K562 (cell line): ENCODE results near the gene CSTPP1. TPM values are rescaled to one million over a fixed set of nuclear protein-coding genes. Genes with fewer than 3 reads are reported as not detected.
"Not testable (repeated sequence)": the region's sequence is repeated elsewhere in the genome, so short reads cannot be mapped to it uniquely, and the experiment has no call there.

Experiments
- ATAC-seq: fragments of 200-7000 bp; cut with Tn5 transposase; 3 replicates; pipeline ENCODE4 v1.9.1; 2020; ENCODE audit warnings: moderate library complexity
- BruUV-seq: library from RNA; stranded (reverse); fragments of 400-500 nt; replicated peaks from 2 replicates; lab custom pipeline; 2021; lab: Mats Ljungman, UMichigan
- CTCF ChIA-PET: fragments of 300-600 bp; formaldehyde crosslinking; extraction: SDS; loops from one replicate; lab custom pipeline; 2021; ENCODE audit warnings: low intra/inter-chr PET ratio; lab: Yijun Ruan, JAX
- POLR2A ChIA-PET: fragments of 300-600, 350-650 bp; sonication (Branson Sonifier 250); formaldehyde crosslinking; extraction: SDS; loops from one replicate; lab custom pipeline; 2021; ENCODE audit warnings: antibody characterized with exemption, inconsistent platforms; lab: Yijun Ruan, JAX
- DNase-seq, 4 experiments: peaks; one replicate each; pipeline versions ENCODE4 v3.0.0 to v3.0.0-alpha.2; 2011 to 2018; ENCODE audit warnings: low spot score in 3 of 4, mixed read lengths in 3 of 4; ENCODE audit errors: extremely low read depth in 1 of 4
- FAIRE-seq: peaks from 2 replicates; lab custom pipeline; 2011; peaks lifted over from hg19 to GRCh38; lab: Jason Lieb, UNC
- H2AFZ ChIP-seq: 2 replicates; pipeline ENCODE4 v1.6.0; 2011; ENCODE audit warnings: low read depth, low read length, control low read depth, inconsistent platforms
- H3K27ac ChIP-seq: fragments of 200-600 bp; 3 replicates; pipeline ENCODE4 v1.8.0; 2011; ENCODE audit warnings: low read depth, mild to moderate bottlenecking, control low read depth, inconsistent platforms, low read length, moderate library complexity, mixed read lengths; ENCODE audit errors: extremely low read depth
- H3K27me3 ChIP-seq, 2 experiments: fragments of 300-600 bp in 1 of 2; 2 replicates in 1 of 2; 3 replicates in 1 of 2; pipeline versions ENCODE4 v1.6.0 to v1.8.0; 2011; ENCODE audit warnings: inconsistent platforms in 2 of 2, low read length in 2 of 2, mild to moderate bottlenecking in 1 of 2, mixed read lengths in 1 of 2, moderate library complexity in 1 of 2; ENCODE audit not compliant: control insufficient read depth in 2 of 2, insufficient read depth in 2 of 2
- H3K36me3 ChIP-seq: fragments of 300-600 bp; 3 replicates; pipeline ENCODE4 v1.8.0; 2011; ENCODE audit warnings: mild to moderate bottlenecking, low read length, inconsistent platforms; ENCODE audit not compliant: control insufficient read depth, insufficient read depth
- H3K4me1 ChIP-seq, 2 experiments: fragments of 200-600 bp in 1 of 2; replicated peaks in 1 of 2; 2 replicates in 1 of 2; 3 replicates in 1 of 2; pipeline versions ENCODE4 v1.5.1 to v1.8.0; 2011; ENCODE audit warnings: inconsistent platforms in 2 of 2, low read length in 2 of 2, mild to moderate bottlenecking in 1 of 2, mixed read lengths in 1 of 2, moderate library complexity in 1 of 2; ENCODE audit not compliant: control insufficient read depth in 2 of 2, insufficient read depth in 2 of 2
- H3K4me2 ChIP-seq: 2 replicates; pipeline ENCODE4 v1.6.1; 2011; ENCODE audit warnings: low read length, control low read depth, inconsistent platforms, mixed read lengths; ENCODE audit not compliant: insufficient read depth
- H3K4me3 ChIP-seq: fragments of 200-600 bp; sonication (generic), shearing (Covaris generic); 2 replicates; pipeline ENCODE4 v1.5.1; 2016; ENCODE audit warnings: control low read depth, inconsistent platforms
- H3K79me2 ChIP-seq: fragments of 200-600 bp; 3 replicates; pipeline ENCODE4 v1.8.0; 2011; ENCODE audit warnings: low read length, inconsistent platforms; ENCODE audit not compliant: control insufficient read depth, insufficient read depth
- H3K9ac ChIP-seq, 2 experiments: 2 replicates each; pipeline versions ENCODE4 v1.6.0 to v1.6.1; 2011; ENCODE audit warnings: low read depth in 2 of 2, low read length in 2 of 2, control low read depth in 1 of 2, inconsistent platforms in 1 of 2, mild to moderate bottlenecking in 1 of 2, mixed read lengths in 1 of 2; ENCODE audit not compliant: insufficient read depth in 1 of 2
- H3K9me1 ChIP-seq: one replicate; pipeline ENCODE4 v1.6.0; 2011; ENCODE audit warnings: inconsistent platforms, mild to moderate bottlenecking, low read length, moderate library complexity; ENCODE audit not compliant: control insufficient read depth, insufficient read depth
- H3K9me3 ChIP-seq: replicated peaks from 2 replicates; pipeline ENCODE4 v1.5.1; 2011; ENCODE audit warnings: low read depth, low read length, inconsistent platforms; ENCODE audit not compliant: control insufficient read depth, insufficient read depth
- H4K20me1 ChIP-seq: replicated peaks from 2 replicates; pipeline ENCODE4 v1.6.1; 2011; ENCODE audit warnings: low read length, inconsistent platforms, mixed read lengths; ENCODE audit not compliant: control insufficient read depth, insufficient read depth
- ATF7 ChIP-seq: fragments of 450-650 bp; IDR thresholded peaks from 2 replicates; pipeline ENCODE4 v1.7.1; 2014; ENCODE audit warnings: mild to moderate bottlenecking, moderate library complexity
- CHD2 ChIP-seq: IDR thresholded peaks from 2 replicates; pipeline ENCODE4 v1.6.1; 2011; ENCODE audit warnings: low read depth, low read length
- CTBP1 ChIP-seq: fragments of 450-650 bp; IDR thresholded peaks from 2 replicates; pipeline ENCODE4 v1.6.1; 2016; ENCODE audit warnings: borderline replicate concordance
- FOXA3 ChIP-seq, 2 experiments: fragments of 450-650 bp in 1 of 2; sonication (generic) in 1 of 2; formaldehyde crosslinking; IDR thresholded peaks in 1 of 2; conservative IDR thresholded peaks in 1 of 2; 2 replicates each; pipeline versions ENCODE4 v1.4.0 to v1.8.0; 2020 to 2022; ENCODE audit warnings: mild to moderate bottlenecking in 2 of 2, missing genetic modification reagents in 1 of 2
- FOXK2 ChIP-seq, 2 experiments: fragments of 450-650 bp; IDR thresholded peaks in 1 of 2; conservative IDR thresholded peaks in 1 of 2; 2 replicates each; pipeline ENCODE4 v1.6.1; 2016; ENCODE audit warnings: low read depth in 2 of 2, mild to moderate bottlenecking in 1 of 2
- MEIS2 ChIP-seq: fragments of 450-650 bp; IDR thresholded peaks from 2 replicates; pipeline ENCODE4 v1.6.1; 2014; ENCODE audit warnings: mild to moderate bottlenecking; ENCODE audit not compliant: partially characterized antibody
- MTA3 ChIP-seq: fragments of 450-650 bp; formaldehyde crosslinking; IDR thresholded peaks from 2 replicates; pipeline ENCODE4 v1.6.1; 2017; ENCODE audit warnings: mild to moderate bottlenecking, borderline replicate concordance
- NFIC ChIP-seq: fragments of 450-650 bp; IDR thresholded peaks from 2 replicates; pipeline ENCODE4 v1.6.1; 2017; ENCODE audit warnings: mild to moderate bottlenecking, inconsistent platforms
- NRF1 ChIP-seq, 2 experiments: fragments of 450-650 bp; IDR thresholded peaks in 1 of 2; conservative IDR thresholded peaks in 1 of 2; 2 replicates each; pipeline ENCODE4 v1.6.1; 2014; ENCODE audit warnings: mild to moderate bottlenecking in 2 of 2
- RB1 ChIP-seq: fragments of 450-650 bp; IDR thresholded peaks from 2 replicates; pipeline ENCODE4 v1.6.1; 2017; ENCODE audit warnings: low read depth, mild to moderate bottlenecking
- WGBS: fragments of 100-300 bp; shearing (Covaris generic); methylation state at CpG from one replicate; pipeline ENCODE4 v1.1.6; 2016; ENCODE audit warnings: low coverage, mixed read lengths; ENCODE audit not compliant: insufficient coverage; ENCODE audit errors: missing lambda C conversion rate; 5-methylcytosine and 5-hydroxymethylcytosine counted together
- in situ Hi-C: fragments of 300-500 bp; cut with MboI; formaldehyde crosslinking; loops from 4 replicates; pipeline ENCODE4 v1.15.0; 2018; ENCODE audit warnings: inconsistent platforms, mixed read lengths
- intact Hi-C: fragments of 100-400 bp; cut with micrococcal nuclease; formaldehyde crosslinking; loops from 2 replicates; pipeline ENCODE4 v1.14.2; 2022
- polyA plus RNA-seq, 8 experiments: library from polyadenylated mRNA; depleted of rRNA in 4 of 8; stranded (reverse) in 5 of 8; unstranded in 3 of 8; fragments of >200 nt; fragmentation: Nextera tagmentation in 2 of 8; fragmentation: Illumina TruSeq in 1 of 8; extraction: Ambion mirVana in 2 of 8; extraction: Trizol in 1 of 8; gene quantifications; 2 replicates each; pipeline versions ENCODE4 v1.2.1 to v1.2.3, GENCODE V29; 2011 to 2014; ENCODE audit warnings: inconsistent platforms in 1 of 8, missing spikeins in 1 of 8
- total RNA-seq, 7 experiments: library from RNA; depleted of rRNA in 6 of 7; stranded (reverse); fragments of >200 nt in 6 of 7; fragmentation: Illumina TruSeq in 2 of 7; extraction: Trizol in 2 of 7; gene quantifications; 2 replicates each; pipeline versions ENCODE4 v1.2.1 to v1.2.3, GENCODE V29; 2011 to 2021; ENCODE audit warnings: low replicate concordance in 1 of 7
- TF ChIP-seq, protein P1 (sequence below): fragments of 450-650 bp; IDR thresholded peaks from 2 replicates; pipeline ENCODE4 v1.6.1; 2016

CSTPP1 gene
- total and polyA plus RNA-seq, 9 of the 15 experiments (the other 6 are each of a cell fraction or from before 2014, with no cell fraction given) = 6.5 to 17.8 (median 9.2) TPM

DNA sequence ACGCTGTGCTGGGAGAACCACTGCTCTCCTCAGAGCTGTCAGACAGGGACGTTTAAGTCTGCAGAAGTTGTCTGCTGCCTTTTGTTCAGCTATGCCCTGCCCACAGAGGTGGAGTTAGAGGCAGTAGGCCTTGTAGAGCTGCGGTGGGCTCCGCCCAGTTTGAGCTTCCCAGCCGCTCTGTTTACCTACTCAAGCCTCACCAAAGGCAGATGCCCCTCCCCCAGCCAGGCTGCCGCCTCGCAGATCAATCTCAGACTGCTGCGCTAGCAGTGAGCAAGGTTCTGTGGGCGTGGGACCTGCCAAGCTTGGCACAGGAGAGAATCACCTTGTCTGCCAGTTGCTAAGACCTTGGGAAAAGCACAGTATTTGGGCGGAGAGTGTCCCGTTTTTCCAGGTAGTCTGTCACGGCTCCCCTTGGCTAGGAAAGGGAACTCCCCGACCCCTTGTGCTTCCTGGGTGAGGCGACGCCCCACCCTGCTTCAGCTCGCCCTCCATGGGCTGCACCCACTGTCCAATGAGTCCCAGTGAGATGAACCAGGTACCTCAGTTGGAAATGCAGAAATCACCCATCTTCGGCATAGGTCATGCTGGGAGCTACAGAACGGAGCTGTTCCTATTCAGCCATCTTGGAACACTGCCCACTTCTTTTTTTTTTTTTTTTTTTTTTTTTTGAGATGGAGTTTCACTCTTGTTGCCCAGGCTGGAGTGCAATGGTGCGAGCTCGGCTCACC is 182.6 kb downstream of the CSTPP1 start:
- intact Hi-C loops = not testable (repeated sequence)

More for the DNA sequence above, 182.6 kb downstream of the CSTPP1 start:
- Histone ChIP-seq H3K9ac (peak overlapping the region in 1 of 2 experiments; percentile 60; a peak in 2 of 4 replicates), H2AFZ (peak overlapping the region; percentile 79), H3K4me2 (peak overlapping the region; percentile 62)
- H3K4me3 ChIP-seq, in situ Hi-C loops, H3K79me2 ChIP-seq, H3K4me1 ChIP-seq, H4K20me1 ChIP-seq, CTCF ChIA-PET, H3K9me1 ChIP-seq, H3K9me3 ChIP-seq, H3K27ac ChIP-seq, H3K36me3 ChIP-seq, BruUV-seq, POLR2A ChIA-PET, H3K27me3 ChIP-seq: not testable (repeated sequence)
- DNase-seq (peak in 1 of 4 experiments; percentile 78), ATAC-seq (peak; percentile 77), FAIRE-seq (peak; percentile 63)
- 0 out of 2 replicates have a peak, but pooled peaks have one; percentile 15 for TF ChIP-seq CHD2
- TF ChIP-seq FOXK2 (conservative IDR thresholded peaks at IDR 0.05 in 1 of 2, IDR thresholded peaks at IDR 0.05 in 1 of 2; ENCODE audit: low read depth in 2 of 2) = peak; percentile 46 to 67; a peak in 2 of 4 replicates
- peak; percentile 52 for TF ChIP-seq NFIC
- peak; percentile 41 to 85; a peak in 2 of 4 replicates for TF ChIP-seq FOXA3 (CRISPR knock-in tag; conservative IDR thresholded peaks at IDR 0.05 in 1 of 2, IDR thresholded peaks at IDR 0.05 in 1 of 2)
- peak; percentile 37 to 39; a peak in 2 of 4 replicates for TF ChIP-seq NRF1 (conservative IDR thresholded peaks at IDR 0.05 in 1 of 2, IDR thresholded peaks at IDR 0.05 in 1 of 2)
- TF ChIP-seq, protein P1, sequence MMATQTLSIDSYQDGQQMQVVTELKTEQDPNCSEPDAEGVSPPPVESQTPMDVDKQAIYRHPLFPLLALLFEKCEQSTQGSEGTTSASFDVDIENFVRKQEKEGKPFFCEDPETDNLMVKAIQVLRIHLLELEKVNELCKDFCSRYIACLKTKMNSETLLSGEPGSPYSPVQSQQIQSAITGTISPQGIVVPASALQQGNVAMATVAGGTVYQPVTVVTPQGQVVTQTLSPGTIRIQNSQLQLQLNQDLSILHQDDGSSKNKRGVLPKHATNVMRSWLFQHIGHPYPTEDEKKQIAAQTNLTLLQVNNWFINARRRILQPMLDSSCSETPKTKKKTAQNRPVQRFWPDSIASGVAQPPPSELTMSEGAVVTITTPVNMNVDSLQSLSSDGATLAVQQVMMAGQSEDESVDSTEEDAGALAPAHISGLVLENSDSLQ = peak; percentile 28
- TF ChIP-seq ATF7 = 0 out of 2 replicates have a peak, but pooled peaks have one; percentile 15
- peak; percentile 33 for TF ChIP-seq MEIS2
- peak; percentile 25; the same call in 1 of the 2 replicates for TF ChIP-seq MTA3
- TF ChIP-seq RB1 = 0 out of 2 replicates have a peak, but pooled peaks have one; percentile 4
- TF ChIP-seq CTBP1 = peak; percentile 49; the same call in 1 of the 2 replicates
- 12% methylated on average over 16 of the region's 20 CpGs for WGBS
